ENCODE data around the gene TMC7.
A peak's percentile ranks its signal among the peaks of the same experiment; 100 is the strongest.
"Not testable (repeated sequence)": the region's sequence is repeated elsewhere in the genome, so short reads cannot be mapped to it uniquely, and the experiment has no call there.

Gene TMC7

DNA sequence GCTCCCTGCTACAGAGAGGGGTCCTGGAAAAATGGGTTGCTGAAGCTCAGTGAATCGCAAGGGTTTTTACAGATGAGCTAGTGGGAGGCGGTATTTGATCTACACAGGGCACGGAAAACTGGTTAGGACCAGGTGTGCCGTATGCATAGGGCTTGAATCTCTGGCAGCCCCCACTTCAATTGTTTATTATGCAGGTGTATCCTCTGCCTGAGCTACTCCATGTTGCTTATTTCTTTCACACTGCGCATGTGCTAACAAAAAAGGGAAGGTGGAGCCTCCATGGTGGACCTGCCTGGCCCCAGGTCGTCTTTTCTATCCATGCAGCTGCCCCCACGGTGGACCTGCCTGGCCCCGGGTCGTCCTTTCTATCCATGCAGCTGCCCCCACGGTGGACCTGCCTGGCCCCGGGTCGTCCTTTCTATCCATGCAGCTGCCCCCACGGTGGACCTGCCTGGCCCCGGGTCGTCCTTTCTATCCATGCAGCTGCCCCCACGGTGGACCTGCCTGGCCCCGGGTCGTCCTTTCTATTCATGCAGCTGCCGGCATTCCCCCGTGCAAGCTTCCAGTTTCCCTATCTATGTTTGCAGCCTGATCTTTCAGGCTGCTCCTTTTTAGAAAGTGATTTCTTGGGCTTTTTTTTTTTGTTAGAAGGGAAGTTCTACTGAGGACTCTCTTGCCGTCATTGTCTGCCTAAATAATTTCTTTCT is 27.7 kb upstream of the TMC7 start:
- H3K36me3 ChIP-seq (ENCODE audit: insufficient read depth, low read length); H3K4me3 ChIP-seq (ENCODE audit: low read depth in 1 of 2, low read length in 2 of 2); H3K9ac ChIP-seq (ENCODE audit: low read length); H3K9me3 ChIP-seq (ENCODE audit: low read length); H3K27ac ChIP-seq (ENCODE audit: low read depth, low read length); H3K27me3 ChIP-seq (ENCODE audit: control insufficient read depth in 1 of 2, insufficient read depth in 2 of 2, low read length in 2 of 2); H3K4me1 ChIP-seq (ENCODE audit: insufficient read depth, low read length): not testable (repeated sequence)

DNA sequence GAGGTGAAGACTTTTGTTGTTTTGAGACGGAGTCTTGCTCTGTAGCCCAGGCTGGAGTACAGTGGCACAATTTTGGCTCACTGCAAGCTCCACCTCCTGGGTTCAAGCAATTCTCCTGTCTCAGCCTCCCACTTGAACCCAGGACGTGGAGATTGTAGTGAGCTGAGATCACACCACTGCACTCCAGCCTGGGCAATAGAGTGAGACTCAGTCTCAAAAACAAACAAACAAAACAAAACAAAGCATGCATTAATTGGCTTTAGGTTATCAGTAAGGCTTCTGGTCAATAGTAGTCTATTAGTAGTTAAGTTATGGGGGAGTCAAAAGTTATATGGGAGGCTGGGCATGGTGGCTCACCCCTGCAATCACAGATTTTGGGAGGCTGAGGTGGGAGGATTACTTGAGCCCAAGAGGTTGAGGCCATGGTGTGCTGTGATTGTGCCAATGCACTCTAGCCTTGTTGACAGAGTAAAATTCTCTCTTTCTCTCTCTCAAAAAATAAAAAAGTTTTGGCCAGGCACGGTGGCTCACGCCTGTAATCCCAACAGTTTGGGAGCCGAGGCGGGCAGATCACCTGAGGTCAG is 27.0 kb upstream of the TMC7 start:
- H3K4me1 ChIP-seq (ENCODE audit: insufficient read depth, low read length); H3K27ac ChIP-seq (ENCODE audit: low read depth, low read length); H3K4me3 ChIP-seq (ENCODE audit: low read depth in 1 of 2, low read length in 2 of 2); H3K9ac ChIP-seq (ENCODE audit: low read length); H3K27me3 ChIP-seq (ENCODE audit: control insufficient read depth in 1 of 2, insufficient read depth in 2 of 2, low read length in 2 of 2); H3K9me3 ChIP-seq (ENCODE audit: low read length); H3K36me3 ChIP-seq (ENCODE audit: insufficient read depth, low read length): not testable (repeated sequence)

DNA sequence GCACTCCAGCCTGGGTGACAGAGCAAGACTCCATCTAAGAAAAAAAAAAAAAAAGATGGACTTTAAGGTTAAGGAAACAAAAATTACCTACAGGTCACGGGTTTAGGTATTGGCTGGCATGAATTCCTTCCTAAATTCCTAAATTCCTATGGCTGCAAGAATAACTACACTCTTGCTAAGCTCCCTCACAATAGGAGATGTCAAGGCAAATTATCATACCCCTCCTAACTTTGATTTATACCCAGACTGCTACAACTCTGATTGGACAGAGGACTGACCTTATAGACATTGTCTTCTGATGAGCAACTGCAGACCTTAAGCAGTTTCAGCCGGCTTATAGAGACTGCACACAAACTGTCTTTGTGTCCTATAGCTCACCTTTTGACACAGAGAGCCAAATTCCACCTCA is 25.1 kb upstream of the TMC7 start:
- H3K27ac ChIP-seq (ENCODE audit: low read depth, low read length): no peak overlapping the region
- no peak overlapping the region for H3K4me3 ChIP-seq (ENCODE audit: low read depth in 1 of 2, low read length in 2 of 2)
- H3K9me3 ChIP-seq (ENCODE audit: low read length): no peaks in the 10 kb centered on the region
- H3K27me3 ChIP-seq (ENCODE audit: control insufficient read depth in 1 of 2, insufficient read depth in 2 of 2, low read length in 2 of 2): no peaks in the 10 kb centered on the region
- H3K4me1 ChIP-seq (ENCODE audit: insufficient read depth, low read length): no peaks in the 10 kb centered on the region
- H3K36me3 ChIP-seq (ENCODE audit: insufficient read depth, low read length): no peaks in the 10 kb centered on the region
- H3K9ac ChIP-seq (ENCODE audit: low read length): no peak overlapping the region

DNA sequence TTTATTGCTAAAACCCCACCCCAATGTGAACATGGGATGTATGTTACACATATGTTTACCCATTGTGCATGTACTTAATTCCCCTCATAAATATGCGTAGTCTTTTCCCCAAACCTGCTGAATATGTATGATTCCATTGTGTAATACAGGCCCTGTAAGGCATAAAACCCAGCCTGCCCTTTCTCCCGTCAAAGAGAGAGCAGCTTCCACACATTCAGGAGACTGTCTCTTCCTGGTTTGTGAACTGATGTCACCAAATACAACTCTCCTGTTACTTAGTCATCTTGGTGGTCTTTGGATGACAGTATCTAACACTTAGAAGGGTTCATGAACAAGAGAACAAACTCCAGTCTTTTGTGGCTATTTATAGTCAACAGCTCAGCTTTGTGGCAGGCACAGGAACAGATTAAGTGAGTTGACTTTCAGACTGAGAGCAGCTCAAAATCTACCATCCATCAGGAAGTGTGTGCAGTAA is 24.7 kb upstream of the TMC7 start:
- Histone ChIP-seq H3K9ac (ENCODE audit: low read length) (no peak overlapping the region), H3K9me3 (ENCODE audit: low read length) (no peaks in the 10 kb centered on the region), H3K36me3 (ENCODE audit: insufficient read depth, low read length) (no peaks in the 10 kb centered on the region), H3K27ac (ENCODE audit: low read depth, low read length) (no peak overlapping the region), H3K4me1 (ENCODE audit: insufficient read depth, low read length) (no peaks in the 10 kb centered on the region), H3K4me3 (ENCODE audit: low read depth in 1 of 2, low read length in 2 of 2) (no peak overlapping the region), H3K27me3 (ENCODE audit: control insufficient read depth in 1 of 2, insufficient read depth in 2 of 2, low read length in 2 of 2) (no peaks in the 10 kb centered on the region)

DNA sequence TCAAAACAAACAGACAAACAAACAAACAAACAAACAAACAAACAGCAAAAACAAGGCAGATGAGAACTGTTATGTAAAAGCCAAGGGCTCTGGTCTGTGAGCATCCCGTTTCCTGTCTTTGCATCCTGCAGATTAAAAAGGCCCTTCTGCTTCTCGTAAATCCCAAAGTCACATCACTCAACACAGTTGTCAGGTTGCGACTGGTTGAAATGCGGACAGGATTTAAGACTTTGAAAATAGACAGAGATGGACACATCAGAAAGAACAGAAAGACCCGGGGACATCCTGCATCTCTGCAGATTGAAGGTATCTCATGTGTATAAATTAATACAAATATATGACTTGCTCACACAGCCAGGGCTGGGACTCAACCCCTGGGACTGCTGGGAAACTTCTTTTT is 18.2 kb upstream of the TMC7 start:
- no peak overlapping the region for H3K4me3 ChIP-seq (ENCODE audit: low read depth in 1 of 2, low read length in 2 of 2)
- no peaks in the 10 kb centered on the region for H3K36me3 ChIP-seq (ENCODE audit: insufficient read depth, low read length)
- no peaks in the 10 kb centered on the region for H3K9me3 ChIP-seq (ENCODE audit: low read length)
- no peak overlapping the region for H3K27ac ChIP-seq (ENCODE audit: low read depth, low read length)
- no peaks in the 10 kb centered on the region for H3K4me1 ChIP-seq (ENCODE audit: insufficient read depth, low read length)
- no peaks in the 10 kb centered on the region for H3K27me3 ChIP-seq (ENCODE audit: control insufficient read depth in 1 of 2, insufficient read depth in 2 of 2, low read length in 2 of 2)
- H3K9ac ChIP-seq (ENCODE audit: low read length): no peak overlapping the region

DNA sequence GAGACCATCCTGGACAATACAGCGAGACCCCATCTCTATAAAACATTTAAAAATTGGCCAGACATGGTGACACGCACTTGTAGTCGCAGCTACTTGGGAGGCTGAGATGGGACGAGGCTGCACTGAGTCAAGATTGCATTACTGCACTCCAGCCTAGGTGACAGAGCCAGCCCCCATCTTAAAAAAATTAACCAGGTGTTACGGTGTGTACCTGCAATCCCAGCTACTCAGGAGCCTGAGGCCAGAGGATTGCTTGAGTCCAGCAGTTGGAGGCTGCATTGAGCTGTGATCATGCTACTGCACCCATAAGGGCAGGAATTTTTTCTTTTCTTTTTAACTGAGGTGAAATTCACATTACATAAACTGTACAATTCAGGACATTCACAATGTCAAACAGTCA is 16.9 kb upstream of the TMC7 start:
- no peaks in the 10 kb centered on the region for H3K27me3 ChIP-seq (ENCODE audit: control insufficient read depth in 1 of 2, insufficient read depth in 2 of 2, low read length in 2 of 2)
- H3K4me1 ChIP-seq (ENCODE audit: insufficient read depth, low read length): no peaks in the 10 kb centered on the region
- H3K27ac ChIP-seq (ENCODE audit: low read depth, low read length): no peak overlapping the region
- no peak overlapping the region for H3K4me3 ChIP-seq (ENCODE audit: low read depth in 1 of 2, low read length in 2 of 2)
- H3K9ac ChIP-seq (ENCODE audit: low read length): no peak overlapping the region
- H3K9me3 ChIP-seq (ENCODE audit: low read length): no peaks in the 10 kb centered on the region
- H3K36me3 ChIP-seq (ENCODE audit: insufficient read depth, low read length): no peaks in the 10 kb centered on the region

DNA sequence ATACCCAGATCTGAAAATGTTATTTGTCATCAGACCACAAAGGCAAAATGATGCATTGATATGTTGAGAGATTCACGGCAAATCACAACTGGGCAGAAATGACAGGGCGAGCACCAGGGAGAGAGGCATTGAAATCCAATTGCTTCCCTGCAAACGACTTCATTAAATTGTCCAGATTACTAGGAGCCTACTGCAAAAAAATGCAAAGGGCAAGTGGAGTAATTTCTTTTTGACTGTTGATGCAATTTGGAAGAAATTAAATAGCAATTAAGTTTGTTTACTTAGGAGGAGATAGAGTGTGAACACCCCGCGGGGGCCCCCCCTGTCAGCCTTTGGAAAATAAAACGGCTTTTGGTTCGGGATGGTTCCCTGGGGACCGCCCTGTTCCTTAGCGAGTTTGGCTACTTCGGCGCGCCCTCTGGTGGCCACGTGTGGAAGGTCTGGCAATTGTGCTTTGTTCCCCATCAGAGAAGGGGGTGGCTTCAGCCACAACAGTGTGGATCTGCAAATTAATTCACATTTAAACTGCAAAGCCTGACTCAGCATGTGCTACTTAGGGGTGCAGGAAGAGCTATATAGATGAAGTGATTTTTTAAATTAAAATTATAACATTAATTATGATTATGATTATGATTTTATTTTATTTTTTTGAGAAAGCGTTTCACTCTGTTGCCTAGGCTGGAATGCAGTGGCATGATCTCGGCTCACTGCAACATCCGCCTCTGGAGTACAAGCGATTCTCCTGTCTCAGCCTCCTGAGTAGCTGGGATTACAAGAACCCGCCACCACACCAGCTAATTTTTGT is 14.5 kb upstream of the TMC7 start:
- H3K9me3 ChIP-seq (ENCODE audit: low read length): no peaks in the 10 kb centered on the region
- H3K36me3 ChIP-seq (ENCODE audit: insufficient read depth, low read length): no peaks in the 10 kb centered on the region
- no peaks in the 10 kb centered on the region for H3K4me1 ChIP-seq (ENCODE audit: insufficient read depth, low read length)
- peak overlapping the region; percentile 18 to 39 for H3K4me3 ChIP-seq (ENCODE audit: low read depth in 1 of 2, low read length in 2 of 2)
- no peaks in the 10 kb centered on the region for H3K27me3 ChIP-seq (ENCODE audit: control insufficient read depth in 1 of 2, insufficient read depth in 2 of 2, low read length in 2 of 2)
- no peak overlapping the region for H3K27ac ChIP-seq (ENCODE audit: low read depth, low read length)
- no peak overlapping the region for H3K9ac ChIP-seq (ENCODE audit: low read length)

DNA sequence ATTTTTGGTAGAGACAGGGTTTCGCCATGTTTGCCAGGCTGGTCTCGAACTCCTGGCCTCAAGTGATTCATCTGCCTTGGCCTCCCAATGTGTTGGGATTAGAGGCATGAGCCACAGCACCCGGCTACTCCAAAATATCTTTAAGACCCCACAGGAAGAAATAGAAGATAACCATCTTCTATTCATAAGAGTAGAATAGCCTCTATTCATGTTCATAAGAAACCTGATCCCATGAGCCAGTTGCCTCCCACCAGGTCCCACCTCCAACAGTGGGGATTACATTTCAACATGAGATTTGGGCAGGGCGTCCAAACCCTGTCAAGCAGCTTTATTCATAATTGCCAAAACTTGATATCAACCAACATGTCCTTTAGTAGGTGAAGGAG is 13.9 kb upstream of the TMC7 start:
- Histone ChIP-seq H3K36me3 (ENCODE audit: insufficient read depth, low read length) (no peaks in the 10 kb centered on the region), H3K9ac (ENCODE audit: low read length) (no peak overlapping the region), H3K4me3 (ENCODE audit: low read depth in 1 of 2, low read length in 2 of 2) (no peak overlapping the region), H3K27ac (ENCODE audit: low read depth, low read length) (no peak overlapping the region), H3K4me1 (ENCODE audit: insufficient read depth, low read length) (no peaks in the 10 kb centered on the region), H3K9me3 (ENCODE audit: low read length) (no peaks in the 10 kb centered on the region), H3K27me3 (ENCODE audit: control insufficient read depth in 1 of 2, insufficient read depth in 2 of 2, low read length in 2 of 2) (no peaks in the 10 kb centered on the region)

DNA sequence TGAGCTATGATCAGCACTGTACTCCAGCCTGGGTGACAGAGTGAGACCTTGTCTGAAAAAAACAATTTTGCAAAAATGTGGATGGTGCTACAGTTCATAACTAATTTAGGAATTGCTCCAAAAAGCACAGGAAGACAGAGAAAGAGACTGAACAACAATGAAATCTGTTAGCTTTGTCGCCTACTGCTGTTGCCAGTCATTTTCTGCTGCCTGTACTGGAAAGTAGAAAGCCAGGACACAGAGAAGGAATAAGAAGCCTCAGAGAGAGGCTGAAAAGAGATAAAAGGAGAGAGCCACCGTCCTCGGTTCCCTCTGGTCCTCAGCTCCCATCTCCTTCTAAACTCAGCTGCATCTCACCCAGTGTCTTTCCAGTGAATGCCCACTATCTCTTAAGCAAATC is 8.6 kb upstream of the TMC7 start:
- no peaks in the 10 kb centered on the region for H3K36me3 ChIP-seq (ENCODE audit: insufficient read depth, low read length)
- no peak overlapping the region for H3K4me3 ChIP-seq (ENCODE audit: low read depth in 1 of 2, low read length in 2 of 2)
- no peak overlapping the region for H3K9ac ChIP-seq (ENCODE audit: low read length)
- H3K9me3 ChIP-seq (ENCODE audit: low read length): no peaks in the 10 kb centered on the region
- H3K4me1 ChIP-seq (ENCODE audit: insufficient read depth, low read length): no peaks in the 10 kb centered on the region
- H3K27me3 ChIP-seq (ENCODE audit: control insufficient read depth in 1 of 2, insufficient read depth in 2 of 2, low read length in 2 of 2): no peaks in the 10 kb centered on the region
- no peak overlapping the region for H3K27ac ChIP-seq (ENCODE audit: low read depth, low read length)

DNA sequence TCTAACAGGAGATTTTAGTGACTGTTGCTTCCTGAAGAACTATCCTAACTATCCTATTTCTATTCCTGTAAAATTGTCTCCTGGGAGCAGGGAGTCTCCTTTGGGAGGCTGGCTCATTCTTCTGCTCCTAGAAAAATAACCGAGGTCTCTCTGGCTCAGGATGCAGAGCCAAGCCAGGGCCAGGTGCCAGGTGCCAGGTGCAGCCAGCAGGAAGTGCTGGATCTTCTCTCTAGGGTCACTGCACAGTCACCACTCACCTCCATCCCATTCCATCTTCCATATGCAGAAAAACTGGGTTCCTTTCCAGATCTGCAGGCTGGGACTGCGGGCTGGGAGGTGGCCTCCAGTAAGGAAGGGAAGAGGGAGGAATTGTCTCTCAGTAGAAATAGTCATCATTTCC is 3.8 kb upstream of the TMC7 start:
- H3K9ac ChIP-seq (ENCODE audit: low read length): no peak overlapping the region
- no peaks in the 10 kb centered on the region for H3K4me1 ChIP-seq (ENCODE audit: insufficient read depth, low read length)
- H3K27me3 ChIP-seq (ENCODE audit: control insufficient read depth in 1 of 2, insufficient read depth in 2 of 2, low read length in 2 of 2): peaks cover 5 to 14% of the 10 kb centered on the region in 2 donors
- H3K27ac ChIP-seq (ENCODE audit: low read depth, low read length): no peak overlapping the region
- no peak overlapping the region for H3K4me3 ChIP-seq (ENCODE audit: low read depth in 1 of 2, low read length in 2 of 2)
- no peaks in the 10 kb centered on the region for H3K36me3 ChIP-seq (ENCODE audit: insufficient read depth, low read length)
- H3K9me3 ChIP-seq (ENCODE audit: low read length): no peaks in the 10 kb centered on the region

DNA sequence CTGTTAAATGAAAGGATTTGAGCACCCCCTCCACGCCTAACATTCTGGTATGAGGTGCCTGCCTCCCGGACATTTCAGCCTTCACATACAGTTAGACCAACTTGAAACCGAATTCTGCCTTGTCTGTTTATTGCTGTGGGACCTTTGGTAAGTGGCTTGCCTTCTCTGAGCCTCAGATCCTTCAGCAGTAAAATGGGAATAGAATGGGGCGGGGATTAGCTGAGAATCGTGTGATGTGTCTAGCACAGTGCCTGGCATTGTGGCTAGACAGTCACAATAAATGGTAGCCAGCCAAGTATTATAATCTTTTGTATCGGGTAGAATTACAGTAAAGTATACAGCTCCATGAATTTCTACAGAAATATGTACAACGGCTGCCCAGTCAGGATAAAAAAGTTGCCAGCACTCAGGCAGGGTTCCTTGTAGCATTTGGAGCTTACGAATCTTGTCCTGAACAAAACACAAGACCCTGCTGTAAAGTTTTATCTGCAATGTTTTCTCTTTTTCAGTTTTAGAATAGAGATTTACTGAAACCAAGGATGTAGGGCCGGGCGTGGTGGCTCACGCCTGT is 786 bp downstream of the TMC7 start:
- Histone ChIP-seq H3K4me1 (ENCODE audit: insufficient read depth, low read length) (no peaks in the 10 kb centered on the region), H3K4me3 (ENCODE audit: low read depth in 1 of 2, low read length in 2 of 2) (peak overlapping the region; percentile 31 to 45), H3K36me3 (ENCODE audit: insufficient read depth, low read length) (no peaks in the 10 kb centered on the region), H3K27me3 (ENCODE audit: control insufficient read depth in 1 of 2, insufficient read depth in 2 of 2, low read length in 2 of 2) (peaks cover 5 to 14% of the 10 kb centered on the region in 2 donors), H3K9ac (ENCODE audit: low read length) (no peak overlapping the region), H3K27ac (ENCODE audit: low read depth, low read length) (no peak overlapping the region), H3K9me3 (ENCODE audit: low read length) (no peaks in the 10 kb centered on the region)

All from muscle layer of colon (tissue), 2 donors.